Testis (tissue), 3 donors: ENCODE results near the gene AMMECR1. TPM values are rescaled to one million over a fixed set of nuclear protein-coding genes. Genes with fewer than 3 reads are reported as not detected.
A peak's percentile ranks its signal among the peaks of the same experiment; 100 is the strongest.
"Not testable (repeated sequence)": the region's sequence is repeated elsewhere in the genome, so short reads cannot be mapped to it uniquely, and the experiment has no call there.

Experiments used
- DNase-seq: peaks from one replicate; pipeline ENCODE4 v3.0.0-alpha.2; 2019
- H3K27ac ChIP-seq, 2 donors: fragments of 200-600 bp; sonication (generic); one replicate each; pipeline ENCODE4 v1.5.1; 2019
- H3K27me3 ChIP-seq: fragments of 200-600 bp; sonication (generic); one replicate; pipeline ENCODE4 v1.5.1; 2019
- H3K36me3 ChIP-seq: fragments of 200-600 bp; sonication (generic); one replicate; pipeline ENCODE4 v1.5.1; 2017; ENCODE audit warnings: low read depth; ENCODE audit errors: missing control alignments
- H3K4me1 ChIP-seq: fragments of 200-600 bp; sonication (generic); one replicate; pipeline ENCODE4 v1.5.1; 2019
- H3K4me3 ChIP-seq, 2 donors: fragments of 200-600 bp; sonication (generic); one replicate each; pipeline ENCODE4 v1.5.1; 2017 to 2019
- H3K9me3 ChIP-seq: fragments of 200-600 bp; sonication (generic); one replicate; pipeline ENCODE4 v1.5.1; 2017
- CTCF ChIP-seq, 3 experiments: fragments of 450-650 bp in 2 of 3; fragments of 200-600 bp in 1 of 3; sonication (generic) in 1 of 3; IDR thresholded peaks; one replicate each; pipeline ENCODE4 v1.5.1; 2016 to 2019; ENCODE audit warnings: antibody characterized with exemption in 3 of 3, mild to moderate bottlenecking in 2 of 3, moderate library complexity in 1 of 3
- POLR2A ChIP-seq: fragments of 450-650 bp; IDR thresholded peaks from one replicate; pipeline ENCODE4 v1.6.1; 2017; ENCODE audit warnings: antibody characterized with exemption, mild to moderate bottlenecking, moderate library complexity
- WGBS, 2 donors: methylation state at CpG; one replicate each; pipeline ENCODE4 v1.1.5; 2018; 5-methylcytosine and 5-hydroxymethylcytosine counted together
- intact Hi-C: fragments of 100-400 bp; cut with DNase I; formaldehyde crosslinking; loops from one replicate; pipeline ENCODE4 v1.15.1; 2023; ENCODE audit warnings: low total_unique reads
- polyA plus RNA-seq: library from polyadenylated mRNA; stranded (reverse); fragments of 350-450 nt; fragmentation: Illumina TruSeq; extraction: RNeasy Lipid Tissue Mini Kit (QIAGEN cat#74804); gene quantifications from one replicate; pipeline ENCODE4 v1.2.3, GENCODE V29; 2014; ENCODE audit warnings: low read depth, low replicate concordance; ENCODE audit not compliant: insufficient read depth
- total RNA-seq, 2 donors: library from RNA; depleted of rRNA; stranded (reverse); fragments of >200 nt; gene quantifications; one replicate each; pipeline ENCODE4 v1.2.3, GENCODE V29; 2016

Gene AMMECR1
- total and polyA plus RNA-seq, 3 donors from 2014 or later: 3.3 to 5.7 (median 5.4) TPM

- Histone ChIP-seq H3K4me1 (no peaks in the 10 kb centered on the region), H3K9me3 (no peaks in the 10 kb centered on the region), H3K27ac (no peak overlapping the region), H3K27me3 (no peaks in the 10 kb centered on the region), H3K36me3 (no peaks in the 10 kb centered on the region), H3K4me3 (no peak overlapping the region)
- 81 to 100% methylated on average over 1 of the region's 1 CpG for WGBS, 2 donors
- intact Hi-C loops: loop anchor here (5.0 kb wide), 1 partner anchor 262 kb away; no protein-coding TSS in a partner anchor
- DNase-seq: no peak
- no peak for TF ChIP-seq CTCF (IDR thresholded peaks at IDR 0.05)
- TF ChIP-seq POLR2A: no peak
These were observed 162.1 kb downstream of the AMMECR1 start for GRCh38 chrX:110155759-110156158.

- H3K27ac ChIP-seq, H3K4me3 ChIP-seq, H3K27me3 ChIP-seq, intact Hi-C loops, H3K36me3 ChIP-seq, H3K4me1 ChIP-seq, DNase-seq, H3K9me3 ChIP-seq: not testable (repeated sequence)
- 92 to 100% methylated on average over 4 to 5 of the region's 5 CpGs for WGBS, 2 donors
These were observed 163.6 kb downstream of the AMMECR1 start for GRCh38 chrX:110154328-110154727.

- Histone ChIP-seq H3K36me3 (no peaks in the 10 kb centered on the region), H3K9me3 (no peaks in the 10 kb centered on the region), H3K4me1 (no peaks in the 10 kb centered on the region), H3K27me3 (no peaks in the 10 kb centered on the region), H3K27ac (no peak overlapping the region), H3K4me3 (no peak overlapping the region)
- TF ChIP-seq POLR2A (no peak), CTCF (IDR thresholded peaks at IDR 0.05) (no peak)
- 89 to 93% methylated on average over 2 of the region's 2 CpGs for WGBS, 2 donors
- intact Hi-C loops: no loop called here
- no peak for DNase-seq
These were observed 164.0 kb downstream of the AMMECR1 start for GRCh38 chrX:110153896-110154295.

DNA sequence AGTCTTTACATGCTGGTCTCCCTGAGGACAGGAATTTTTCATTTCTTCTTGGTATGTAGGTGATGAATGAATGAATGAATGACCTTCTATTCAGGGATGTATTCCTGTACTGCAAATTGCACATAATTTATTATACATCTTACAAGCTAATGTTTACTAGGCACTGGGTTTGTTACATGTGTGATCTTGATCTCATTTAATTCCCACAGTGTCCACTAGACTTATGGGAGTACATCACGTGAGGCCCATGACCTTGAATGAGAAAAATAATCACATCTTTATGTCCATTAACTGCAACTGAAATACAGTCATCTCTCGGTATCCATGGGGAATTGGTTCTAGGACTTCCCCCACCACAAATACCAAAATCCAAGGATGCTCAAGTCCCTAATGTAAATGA, 164.6 kb downstream of the AMMECR1 start:
- Histone ChIP-seq H3K36me3 (no peaks in the 10 kb centered on the region), H3K4me3 (no peak overlapping the region), H3K27me3 (no peaks in the 10 kb centered on the region), H3K9me3 (no peaks in the 10 kb centered on the region), H3K4me1 (no peaks in the 10 kb centered on the region), H3K27ac (no peak overlapping the region)
- DNase-seq: no peak
- intact Hi-C loops: no loop called here
- WGBS, 2 donors: 60 to 62% methylated on average over 2 of the region's 2 CpGs
- TF ChIP-seq CTCF (IDR thresholded peaks at IDR 0.05) (no peak), POLR2A (no peak)

DNA sequence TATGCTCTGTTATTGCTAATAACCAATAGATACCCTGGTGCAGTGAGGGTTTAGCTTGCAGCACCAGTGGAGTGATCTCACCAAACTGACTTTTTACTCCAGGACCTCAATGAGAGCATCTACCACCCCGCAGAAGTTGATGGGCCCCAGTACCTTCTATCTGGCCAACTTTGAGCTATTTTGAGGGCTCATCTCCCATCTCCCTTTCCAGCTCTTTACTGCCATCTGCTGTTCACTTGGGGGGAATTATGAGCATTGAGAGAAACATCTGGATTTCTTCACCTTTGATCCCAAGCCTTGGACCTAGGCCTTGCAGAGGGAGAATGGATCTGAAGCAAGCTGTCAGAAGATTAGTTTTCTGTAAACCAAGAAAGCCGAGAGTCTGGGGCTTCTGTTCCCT, 171.4 kb downstream of the AMMECR1 start:
- H3K36me3 ChIP-seq: no peaks in the 10 kb centered on the region
- DNase-seq: peak; percentile 26
- H3K4me1 ChIP-seq: no peaks in the 10 kb centered on the region
- H3K9me3 ChIP-seq: no peaks in the 10 kb centered on the region
- no peaks in the 10 kb centered on the region for H3K27me3 ChIP-seq
- H3K4me3 ChIP-seq: no peak overlapping the region
- TF ChIP-seq POLR2A: no peak
- TF ChIP-seq CTCF (IDR thresholded peaks at IDR 0.05): peak in 2 of 3 experiments; percentile 39 to 42
- no peak overlapping the region for H3K27ac ChIP-seq
- intact Hi-C loops: loop anchor here (10.0 kb wide), 1 partner anchor 242 kb away; no protein-coding TSS in a partner anchor
- WGBS, 2 donors: 19 to 35% methylated on average over 2 of the region's 2 CpGs
